CD4-positive, alpha-beta T cell (primary cell): ENCODE data around the gene SYT17. TPM values are rescaled to one million over a fixed set of nuclear protein-coding genes. Genes with fewer than 3 reads are reported as not detected.

Experiments used
- ATAC-seq: fragments of 200-7000 bp; cut with Tn5 transposase; one replicate; pipeline ENCODE4 v1.10.0; 2022; ENCODE audit warnings: mild to moderate bottlenecking; ENCODE audit not compliant: poor library complexity
- CTCF ChIA-PET: fragments of 350-600 bp; sonication (Branson Sonifier 250); formaldehyde crosslinking; loops from one replicate; lab custom pipeline; 2021; ENCODE audit warnings: antibody characterized with exemption, inconsistent platforms; lab: Charles Lee
- POLR2A ChIA-PET: fragments of 350-600 bp; sonication (Branson Sonifier 250); formaldehyde crosslinking; loops from one replicate; lab custom pipeline; 2021; ENCODE audit warnings: antibody characterized with exemption, inconsistent platforms; lab: Charles Lee
- DNase-seq, 14 experiments: peaks; one replicate each; pipeline ENCODE4 v3.0.0-alpha.2; 2013 to 2020; ENCODE audit warnings: mixed read lengths in 2 of 14
- H3K27ac ChIP-seq, 2 donors: one replicate each; pipeline versions ENCODE4 v1.5.1 to v1.7.0; 2013; ENCODE audit warnings: low read length in 2 of 2, low read depth in 1 of 2, mild to moderate bottlenecking in 1 of 2
- H3K27me3 ChIP-seq, 2 experiments: 1 replicate in 1 of 2; 2 replicates in 1 of 2; pipeline versions ENCODE4 v1.6.1 to v1.7.0; 2013; ENCODE audit warnings: low read length in 2 of 2, control low read depth in 1 of 2, mild to moderate bottlenecking in 1 of 2, moderate library complexity in 1 of 2; ENCODE audit not compliant: insufficient read depth in 2 of 2, control insufficient read depth in 1 of 2
- H3K36me3 ChIP-seq: one replicate; pipeline ENCODE4 v1.6.1; 2013; ENCODE audit warnings: low read length, control low read depth; ENCODE audit not compliant: insufficient read depth
- H3K4me1 ChIP-seq: one replicate; pipeline ENCODE4 v1.6.1; 2013; ENCODE audit warnings: low read length, control low read depth; ENCODE audit not compliant: insufficient read depth
- H3K4me3 ChIP-seq: one replicate; pipeline ENCODE4 v1.5.1; 2013; ENCODE audit warnings: mild to moderate bottlenecking, low read length, moderate library complexity
- H3K9me3 ChIP-seq, 2 experiments: 1 replicate in 1 of 2; 2 replicates in 1 of 2; pipeline versions ENCODE4 v1.6.1 to v1.7.0; 2013; ENCODE audit warnings: low read length in 2 of 2, mild to moderate bottlenecking in 2 of 2, control low read depth in 1 of 2, moderate library complexity in 1 of 2; ENCODE audit not compliant: control insufficient read depth in 1 of 2, insufficient read depth in 1 of 2
- H3K27ac Mint-ChIP-seq: one replicate; pipeline ENCODE4 v1.8.0; 2020; ENCODE audit warnings: mixed read lengths
- H3K27me3 Mint-ChIP-seq: one replicate; pipeline ENCODE4 v1.8.0; 2021; ENCODE audit warnings: mixed read lengths
- H3K36me3 Mint-ChIP-seq: one replicate; pipeline ENCODE4 v1.8.0; 2021; ENCODE audit warnings: low read depth, mixed read lengths
- H3K4me1 Mint-ChIP-seq: one replicate; pipeline ENCODE4 v1.8.0; 2021; ENCODE audit warnings: low read depth, mixed read lengths
- H3K4me3 Mint-ChIP-seq: one replicate; pipeline ENCODE4 v1.8.0; 2020; ENCODE audit warnings: mild to moderate bottlenecking, mixed read lengths
- H3K9me3 Mint-ChIP-seq: one replicate; pipeline ENCODE4 v1.8.0; 2020; ENCODE audit warnings: mixed read lengths
- CTCF ChIP-seq: fragments of 200-600 bp; IDR thresholded peaks from one replicate; pipeline ENCODE4 v1.8.0; 2022; ENCODE audit warnings: antibody characterized with exemption, mild to moderate bottlenecking
- intact Hi-C, 2 experiments: fragments of 100-400 bp; cut with DNase I in 1 of 2; cut with micrococcal nuclease in 1 of 2; formaldehyde crosslinking; loops; one replicate each; pipeline versions ENCODE4 v1.15.1 to v1.9.0; 2023 to 2025; cut with DNase I, micrococcal nuclease
- total RNA-seq, 174 experiments: library from RNA in 2 of 174; stranded (reverse) in 2 of 174; gene quantifications; one replicate each; pipeline ENCODE4 v1.2.3 and lab custom pipeline; 2021 to 2026

Gene SYT17
- total RNA-seq, 2 experiments from 2014 or later = not detected

GRCh38 chr16:19173059-19173458, 5.0 kb downstream of the SYT17 start:
- no peak for TF ChIP-seq CTCF
- H3K4me1 ChIP-seq = no peaks in the 10 kb centered on the region
- no peak for DNase-seq

GRCh38 chr16:19173649-19174383, 5.8 kb downstream of the SYT17 start:
- peaks cover 51% of the 10 kb centered on the region for H3K27me3 Mint-ChIP-seq

More at GRCh38 chr16:19173059-19173458, 5.0 kb downstream of the SYT17 start:
- H3K27ac Mint-ChIP-seq = no peak overlapping the region
- peaks cover 51% of the 10 kb centered on the region for H3K27me3 Mint-ChIP-seq
- H3K36me3 Mint-ChIP-seq = no peaks in the 10 kb centered on the region
- Histone ChIP-seq H3K9me3 (peaks cover 0 to 4% of the 10 kb centered on the region in 2 experiments), H3K27me3 (peaks cover 7 to 21% of the 10 kb centered on the region in 2 experiments), H3K27ac (no peak overlapping the region), H3K4me3 (no peak overlapping the region), H3K36me3 (no peaks in the 10 kb centered on the region)
- no peaks in the 10 kb centered on the region for H3K4me1 Mint-ChIP-seq
- ATAC-seq = no peak
- H3K4me3 Mint-ChIP-seq = no peak overlapping the region
- ChIA-PET CTCF (no interaction called here), POLR2A (no interaction called here)
- H3K9me3 Mint-ChIP-seq = no peaks in the 10 kb centered on the region
- intact Hi-C loops = no loop called here

GRCh38 chr16:19174478-19174877, 6.4 kb downstream of the SYT17 start:
- intact Hi-C loops = no loop called here
- ChIA-PET POLR2A (no interaction called here), CTCF (no interaction called here)
- Histone ChIP-seq H3K4me1 (no peaks in the 10 kb centered on the region), H3K9me3 (peaks cover 0 to 4% of the 10 kb centered on the region in 2 experiments), H3K36me3 (no peaks in the 10 kb centered on the region), H3K27ac (no peak overlapping the region), H3K27me3 (peaks cover 1 to 10% of the 10 kb centered on the region in 2 experiments), H3K4me3 (no peak overlapping the region)
- no peaks in the 10 kb centered on the region for H3K4me1 Mint-ChIP-seq
- peaks cover 49% of the 10 kb centered on the region for H3K27me3 Mint-ChIP-seq
- TF ChIP-seq CTCF = no peak
- H3K4me3 Mint-ChIP-seq = no peak overlapping the region
- DNase-seq (no peak), ATAC-seq (no peak)
- H3K9me3 Mint-ChIP-seq = no peaks in the 10 kb centered on the region
- H3K27ac Mint-ChIP-seq = no peak overlapping the region
- no peaks in the 10 kb centered on the region for H3K36me3 Mint-ChIP-seq

More at GRCh38 chr16:19173649-19174383, 5.8 kb downstream of the SYT17 start:
- ChIA-PET POLR2A (no interaction called here), CTCF (no interaction called here)
- Mint-ChIP-seq H3K4me3 (no peak overlapping the region), H3K9me3 (no peaks in the 10 kb centered on the region), H3K4me1 (no peaks in the 10 kb centered on the region), H3K27ac (no peak overlapping the region), H3K36me3 (no peaks in the 10 kb centered on the region)
- Histone ChIP-seq H3K36me3 (no peaks in the 10 kb centered on the region), H3K4me1 (no peaks in the 10 kb centered on the region), H3K27ac (no peak overlapping the region), H3K4me3 (no peak overlapping the region), H3K9me3 (peaks cover 0 to 4% of the 10 kb centered on the region in 2 experiments), H3K27me3 (peaks cover 5 to 17% of the 10 kb centered on the region in 2 experiments)
- DNase-seq (no peak), ATAC-seq (no peak)
- intact Hi-C loops = no loop called here
- TF ChIP-seq CTCF = no peak
